Endodermal cell (in vitro differentiated cells): Measurements from ENCODE around the gene PSMA8. TPM values are rescaled to one million over a fixed set of nuclear protein-coding genes. Genes with fewer than 3 reads are reported as not detected.

Experiments used
- DNase-seq: peaks from one replicate; pipeline ENCODE4 v3.0.0-alpha.2; 2017
- H3K27ac ChIP-seq: 2 replicates; pipeline ENCODE4 v1.5.1; 2013; ENCODE audit warnings: mild to moderate bottlenecking, low read depth, low read length, moderate library complexity
- H3K27me3 ChIP-seq: 2 replicates; pipeline ENCODE4 v1.6.1; 2013; ENCODE audit warnings: mild to moderate bottlenecking, low read length, moderate library complexity; ENCODE audit not compliant: insufficient read depth, control insufficient read depth, poor library complexity, severe bottlenecking
- H3K36me3 ChIP-seq: 2 replicates; pipeline ENCODE4 v1.7.0; 2013; ENCODE audit warnings: mild to moderate bottlenecking, low read length, moderate library complexity; ENCODE audit not compliant: control insufficient read depth, insufficient read depth
- H3K4me1 ChIP-seq: one replicate; pipeline ENCODE4 v1.7.0; 2013; ENCODE audit warnings: low read length; ENCODE audit not compliant: control insufficient read depth, insufficient read depth
- H3K4me3 ChIP-seq: 2 replicates; pipeline ENCODE4 v1.5.1; 2013; ENCODE audit warnings: mild to moderate bottlenecking, low read length, moderate library complexity
- H3K9ac ChIP-seq: 2 replicates; pipeline ENCODE4 v1.6.1; 2013; ENCODE audit warnings: mild to moderate bottlenecking, low read length, moderate library complexity; ENCODE audit not compliant: poor library complexity, severe bottlenecking; ENCODE audit errors: extremely low read depth
- H3K9me3 ChIP-seq: 2 replicates; pipeline ENCODE4 v1.6.1; 2013; ENCODE audit warnings: mild to moderate bottlenecking, low read length, moderate library complexity; ENCODE audit not compliant: control insufficient read depth
- H3K27ac Mint-ChIP-seq: 2 replicates; pipeline ENCODE4 v1.8.0; 2020; ENCODE audit warnings: mixed read lengths
- H3K27me3 Mint-ChIP-seq: 2 replicates; pipeline ENCODE4 v1.8.0; 2021; ENCODE audit warnings: mild to moderate bottlenecking, mixed read lengths; ENCODE audit not compliant: insufficient read depth
- H3K36me3 Mint-ChIP-seq: 2 replicates; pipeline ENCODE4 v1.8.0; 2020; ENCODE audit warnings: low read depth, mixed read lengths
- H3K4me1 Mint-ChIP-seq: 2 replicates; pipeline ENCODE4 v1.8.0; 2020; ENCODE audit warnings: mixed read lengths
- H3K4me3 Mint-ChIP-seq: 2 replicates; pipeline ENCODE4 v1.8.0; 2020; ENCODE audit warnings: mild to moderate bottlenecking, moderate library complexity, mixed read lengths
- H3K9me3 Mint-ChIP-seq: 2 replicates; pipeline ENCODE4 v1.8.0; 2020; ENCODE audit warnings: mild to moderate bottlenecking, mixed read lengths
- CTCF ChIP-seq: fragments of 200-600 bp; sonication (generic); conservative IDR thresholded peaks from 2 replicates; pipeline ENCODE4 v1.5.0; 2021; ENCODE audit warnings: antibody characterized with exemption, mild to moderate bottlenecking
- WGBS, 2 experiments: methylation state at CpG; one replicate each; pipeline versions ENCODE4 v1.1.5 to v1.1.7; 2013; ENCODE audit warnings: missing lambda C conversion rate in 2 of 2, mixed read lengths in 1 of 2; ENCODE audit not compliant: insufficient coverage in 1 of 2, insufficient read length in 1 of 2; 5-methylcytosine and 5-hydroxymethylcytosine counted together
- total RNA-seq, 2 donors: library from RNA; stranded (reverse); fragmentation: NEBNext Ultra II Directional in 1 of 2; extraction: Animal tissue kit (Norgen Biotek cat#: 25700) in 1 of 2; gene quantifications; 2 replicates in 1 of 2; 3 replicates in 1 of 2; pipeline ENCODE4 v1.2.1, GENCODE V29; 2021

The PSMA8 gene
- total RNA-seq, 2 donors from 2014 or later: not detected

- no peak overlapping the region for H3K4me3 Mint-ChIP-seq
- Histone ChIP-seq H3K9ac (no peak overlapping the region), H3K4me1 (no peaks in the 10 kb centered on the region), H3K36me3 (no peaks in the 10 kb centered on the region), H3K9me3 (no peaks in the 10 kb centered on the region), H3K27me3 (no peaks in the 10 kb centered on the region), H3K4me3 (no peak overlapping the region), H3K27ac (no peak overlapping the region)
- H3K36me3 Mint-ChIP-seq: no peaks in the 10 kb centered on the region
- 93 to 95% methylated on average over 3 of the region's 3 CpGs for WGBS, 2 experiments
- TF ChIP-seq CTCF: no peak
- peaks cover 2% of the 10 kb centered on the region for H3K27me3 Mint-ChIP-seq
- no peak for DNase-seq
- no peaks in the 10 kb centered on the region for H3K9me3 Mint-ChIP-seq
- H3K4me1 Mint-ChIP-seq: no peaks in the 10 kb centered on the region
- no peak overlapping the region for H3K27ac Mint-ChIP-seq
Measured at GRCh38 chr18:26207937-26208336, 74.3 kb downstream of the PSMA8 start.

- Mint-ChIP-seq H3K27ac (no peak overlapping the region), H3K4me3 (no peak overlapping the region), H3K36me3 (no peaks in the 10 kb centered on the region), H3K27me3 (peaks cover 2% of the 10 kb centered on the region), H3K4me1 (no peaks in the 10 kb centered on the region), H3K9me3 (no peaks in the 10 kb centered on the region)
- Histone ChIP-seq H3K9me3 (no peaks in the 10 kb centered on the region), H3K36me3 (no peaks in the 10 kb centered on the region), H3K4me1 (no peaks in the 10 kb centered on the region), H3K9ac (no peak overlapping the region), H3K27me3 (no peaks in the 10 kb centered on the region), H3K4me3 (no peak overlapping the region), H3K27ac (no peak overlapping the region)
- 96 to 100% methylated on average over 2 of the region's 2 CpGs for WGBS, 2 experiments
- no peak for TF ChIP-seq CTCF
- DNase-seq: no peak
Measured at GRCh38 chr18:26208977-26209376, 75.3 kb downstream of the PSMA8 start.

GRCh38 chr18:26210147-26210546 lies 76.5 kb downstream of the PSMA8 start:
- H3K4me1 ChIP-seq: no peaks in the 10 kb centered on the region
- 92 to 98% methylated on average over 4 of the region's 4 CpGs for WGBS, 2 experiments
- Mint-ChIP-seq H3K36me3 (no peaks in the 10 kb centered on the region), H3K27ac (no peak overlapping the region), H3K4me3 (no peak overlapping the region), H3K9me3 (no peaks in the 10 kb centered on the region), H3K4me1 (no peaks in the 10 kb centered on the region), H3K27me3 (peaks cover 2% of the 10 kb centered on the region)
- H3K9ac ChIP-seq: no peak overlapping the region
- no peak overlapping the region for H3K27ac ChIP-seq
- no peaks in the 10 kb centered on the region for H3K9me3 ChIP-seq
- no peak for DNase-seq
- H3K4me3 ChIP-seq: no peak overlapping the region
- no peaks in the 10 kb centered on the region for H3K27me3 ChIP-seq
- no peaks in the 10 kb centered on the region for H3K36me3 ChIP-seq
- no peak for TF ChIP-seq CTCF
